ENCODE data around the gene DCAF4.

Gene DCAF4

GRCh38 chr14:72894623-72895378 is 31.5 kb upstream of the DCAF4 start:
- DNase-seq (ENCODE audit: low spot score) = peak; percentile 56

- DNase-seq (ENCODE audit: low spot score) = no peak
Measured at GRCh38 chr14:72898448-72898847, 27.8 kb upstream of the DCAF4 start.

GRCh38 chr14:72901361-72901760 is 24.9 kb upstream of the DCAF4 start:
- no peak for DNase-seq (ENCODE audit: low spot score)

GRCh38 chr14:72902801-72903530 is 23.3 kb upstream of the DCAF4 start:
- peak; percentile 63 for DNase-seq (ENCODE audit: low spot score)

DNA sequence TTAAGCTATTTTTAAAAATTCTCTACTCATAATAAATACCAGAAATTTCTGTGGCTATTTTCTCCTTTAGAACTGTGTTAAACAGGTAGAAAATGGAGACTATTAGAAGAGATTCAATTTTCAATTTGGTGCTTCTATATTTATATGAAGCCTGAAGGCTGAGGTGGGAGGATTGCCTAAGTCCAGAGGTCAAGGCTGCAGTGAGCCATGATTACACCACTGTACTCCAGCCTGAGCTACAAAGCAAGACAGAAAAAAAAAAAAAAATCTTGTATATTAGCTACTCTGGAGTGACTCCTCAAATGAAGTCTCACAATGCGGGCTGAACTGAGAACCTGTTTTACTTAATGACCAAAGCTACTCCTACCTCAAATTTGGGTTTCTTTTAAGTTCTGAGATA is 22.5 kb upstream of the DCAF4 start:
- DNase-seq (ENCODE audit: low spot score) = no peak

GRCh38 chr14:72904218-72904617 is 22.0 kb upstream of the DCAF4 start:
- no peak for DNase-seq (ENCODE audit: low spot score)

- DNase-seq (ENCODE audit: low spot score) = peak; percentile 76
Measured at GRCh38 chr14:72904840-72905561, 21.3 kb upstream of the DCAF4 start.

DNA sequence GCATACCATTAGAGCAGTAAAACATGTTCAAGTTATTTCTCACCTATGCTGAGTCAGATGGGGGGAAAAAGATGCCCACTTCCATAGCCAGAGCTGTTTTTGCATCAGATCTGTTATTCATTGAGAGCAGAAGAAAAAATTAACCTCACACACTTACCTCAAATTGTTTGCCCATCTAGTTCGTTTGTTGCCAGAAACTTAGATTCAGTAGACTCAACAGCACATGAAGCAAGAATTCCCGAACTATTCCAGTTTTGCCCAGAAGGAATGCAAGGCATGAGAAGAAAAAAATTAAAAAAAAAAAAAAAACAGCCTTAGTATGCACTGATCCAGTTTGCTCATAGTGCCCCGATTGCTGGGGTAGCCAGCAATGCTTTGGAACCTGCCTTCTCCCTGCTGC is 19.9 kb upstream of the DCAF4 start:
- DNase-seq (ENCODE audit: low spot score) = peak; percentile 98

DNA sequence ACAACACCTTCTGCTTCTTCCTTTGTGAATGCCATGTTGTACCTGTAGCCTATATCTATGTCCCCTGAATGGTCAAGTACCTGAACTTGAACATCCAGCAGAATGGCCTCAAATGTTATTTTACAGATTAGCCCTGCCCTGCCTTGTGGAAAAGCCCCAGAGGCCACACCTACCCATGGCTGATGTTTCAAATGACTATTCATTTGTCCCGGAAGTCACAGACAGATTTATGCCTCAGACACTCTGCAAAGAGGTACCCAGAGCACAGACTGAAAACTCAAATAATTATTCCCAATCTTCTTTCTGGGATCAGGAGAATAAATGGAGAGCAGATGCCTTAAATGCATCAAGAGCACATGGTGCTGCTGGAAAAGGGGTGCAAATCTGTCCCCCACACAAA is 19.4 kb upstream of the DCAF4 start:
- peak; percentile 55 for DNase-seq (ENCODE audit: low spot score)

- peak; percentile 81 for DNase-seq (ENCODE audit: low spot score)
Measured at GRCh38 chr14:72907886-72908285, 18.4 kb upstream of the DCAF4 start.

- no peak for DNase-seq (ENCODE audit: low spot score)
Measured at GRCh38 chr14:72909163-72909562, 17.1 kb upstream of the DCAF4 start.

DNA sequence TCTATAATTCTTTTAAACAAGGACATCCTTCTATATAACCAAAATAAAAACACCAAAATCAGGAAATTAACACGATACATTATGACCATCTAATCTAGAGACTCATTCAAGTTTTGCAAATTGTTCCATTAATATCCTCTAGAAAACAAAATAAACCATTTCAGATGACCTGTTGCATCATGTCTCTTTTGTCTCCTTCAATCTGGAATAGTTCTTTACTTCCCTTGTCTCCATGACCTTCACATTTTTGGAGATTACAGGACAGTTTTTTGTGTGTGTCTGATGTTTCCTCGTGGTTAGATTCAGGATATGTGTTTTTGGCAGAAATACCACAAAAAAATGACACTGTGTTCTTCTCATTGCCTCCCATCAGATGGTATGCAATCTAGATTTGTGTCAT is 12.5 kb upstream of the DCAF4 start:
- no peak for DNase-seq (ENCODE audit: low spot score)

- DNase-seq (ENCODE audit: low spot score) = peak; percentile 70
Measured at GRCh38 chr14:72916174-72916573, 10.1 kb upstream of the DCAF4 start.

DNA sequence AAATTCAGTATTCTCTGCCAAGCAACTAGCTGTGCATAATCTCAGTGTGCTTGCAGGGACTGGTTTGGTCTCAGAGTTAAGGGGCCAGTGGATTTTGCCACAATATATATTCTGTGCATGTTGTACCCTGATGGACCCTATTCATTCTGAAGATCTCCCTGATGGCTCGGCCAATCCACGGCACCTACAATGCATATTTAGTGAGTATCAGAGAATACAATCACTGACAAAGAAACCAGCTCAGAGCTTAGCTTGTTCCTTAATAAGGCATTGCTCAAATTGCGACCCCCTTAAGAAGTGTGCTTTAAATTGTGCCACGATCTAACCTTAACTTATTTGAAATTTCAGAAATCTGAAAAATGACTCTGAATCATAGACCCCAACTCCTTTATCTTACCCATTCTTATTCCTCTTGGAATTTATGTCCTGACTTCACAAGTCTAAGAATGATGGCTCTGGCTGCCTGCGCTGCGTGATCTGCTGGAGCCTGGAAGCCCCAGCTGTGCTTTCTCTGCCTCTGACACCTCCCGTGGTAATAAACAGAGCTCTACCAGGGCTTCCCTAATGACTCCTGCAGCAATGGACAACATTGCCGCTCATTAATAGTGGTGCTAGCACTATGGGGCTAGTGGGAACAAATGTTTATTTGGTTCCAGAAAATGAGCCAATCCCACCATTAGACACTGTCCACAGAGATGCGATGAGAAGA is 9.0 kb upstream of the DCAF4 start:
- DNase-seq (ENCODE audit: low spot score) = no peak

DNA sequence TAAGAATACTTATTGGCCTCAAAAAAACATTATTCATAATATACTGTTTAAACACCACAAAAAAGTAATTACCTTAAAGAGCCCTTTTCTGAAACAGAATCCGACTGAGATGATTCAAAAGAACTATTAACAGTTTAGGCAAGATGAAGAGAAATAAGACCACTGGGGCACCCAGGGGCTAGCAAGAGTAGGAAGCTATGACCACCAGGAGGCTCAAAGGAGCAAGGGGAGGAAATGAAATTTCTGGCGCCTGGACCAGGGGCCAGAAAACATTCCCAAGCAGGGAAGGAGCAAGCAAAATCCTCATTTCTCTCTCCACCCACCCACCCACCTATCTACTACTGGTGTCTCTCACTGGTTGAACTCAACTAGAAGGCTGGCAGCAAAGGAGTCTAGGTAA is 6.3 kb upstream of the DCAF4 start:
- no peak for DNase-seq (ENCODE audit: low spot score)

- DNase-seq (ENCODE audit: low spot score) = no peak
Measured at GRCh38 chr14:72921396-72921795, 4.9 kb upstream of the DCAF4 start.

- DNase-seq (ENCODE audit: low spot score) = peak; percentile 63
Measured at GRCh38 chr14:72924337-72924736, 1.9 kb upstream of the DCAF4 start.

DNA sequence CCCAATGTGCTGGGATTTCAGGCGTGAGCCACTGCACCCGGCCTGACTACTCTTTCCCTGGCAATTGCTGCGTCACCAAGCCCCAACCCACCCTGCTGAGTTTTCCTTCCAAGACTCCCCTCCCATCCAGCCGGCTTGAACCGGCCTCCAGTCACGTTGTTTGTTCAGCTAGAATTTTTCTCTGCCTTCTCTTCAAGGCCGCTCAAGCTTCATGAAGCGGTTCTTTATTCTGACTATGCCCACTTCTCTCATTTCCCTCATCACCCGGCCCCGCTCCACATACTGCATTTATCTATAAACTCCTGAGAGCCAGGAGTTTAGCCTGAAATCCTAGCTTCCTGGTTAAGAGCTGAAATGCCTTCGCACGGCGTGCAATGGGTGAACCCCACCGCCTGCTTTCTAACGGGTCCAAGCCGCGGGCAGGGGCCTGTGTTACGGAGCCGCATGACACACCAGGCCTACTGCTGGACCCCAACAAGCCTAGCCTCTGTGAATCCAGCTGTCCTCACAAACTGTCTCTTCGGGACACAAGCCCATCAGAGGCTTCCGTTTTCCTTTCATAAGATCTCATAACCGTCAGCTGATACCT is 999 bp upstream of the DCAF4 start:
- DNase-seq (ENCODE audit: low spot score) = no peak

DNA sequence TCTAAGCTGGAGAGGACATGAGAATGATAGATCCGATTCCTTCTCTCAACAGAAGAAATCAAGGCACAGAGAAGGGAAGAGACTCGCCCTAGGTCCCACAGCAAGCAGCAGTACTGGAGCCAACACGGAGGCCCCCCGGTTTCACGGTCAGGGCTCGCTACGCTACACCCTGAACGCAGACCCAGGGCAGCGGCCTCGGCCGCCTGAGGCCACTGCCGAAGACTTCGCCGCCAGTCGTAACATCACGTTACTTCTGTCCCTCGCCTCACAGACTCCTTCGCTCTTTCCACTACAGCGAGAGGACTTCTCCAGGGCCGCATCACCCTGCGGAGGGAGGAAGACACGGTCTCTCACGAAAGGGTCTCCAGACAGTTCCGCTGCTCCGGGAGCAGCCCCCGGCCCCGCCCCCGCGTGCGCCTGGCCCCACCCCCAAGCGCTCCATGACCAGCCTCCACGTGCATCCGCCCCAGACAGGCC is 411 bp upstream of the DCAF4 start:
- DNase-seq (ENCODE audit: low spot score) = no peak

DNA sequence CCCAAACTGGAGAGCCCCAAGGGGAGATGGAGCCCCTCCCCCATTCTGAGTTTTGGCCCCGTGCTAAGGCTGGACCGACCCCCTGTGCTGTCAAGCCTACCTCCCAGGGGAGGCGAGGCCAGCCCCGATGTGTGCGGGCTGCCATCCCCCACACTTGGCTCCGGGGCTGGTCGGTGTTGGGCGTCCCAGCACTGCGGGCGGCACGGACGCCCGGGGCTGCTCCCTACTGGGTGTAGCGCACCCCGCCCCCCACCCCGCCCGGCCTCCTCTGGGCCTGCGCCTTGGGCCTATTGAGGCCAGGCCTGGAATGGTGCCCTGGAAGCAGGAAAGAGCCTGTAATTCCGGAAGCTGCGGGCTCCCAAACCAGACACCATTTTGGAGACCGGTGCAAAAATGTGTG is 2.6 kb downstream of the DCAF4 start:
- DNase-seq (ENCODE audit: low spot score) = no peak

- no peak for DNase-seq (ENCODE audit: low spot score)
Measured at GRCh38 chr14:72929316-72930080, 3.2 kb downstream of the DCAF4 start.
